ENCODE measurements around the gene TMEM233. TPM values are rescaled to one million over a fixed set of nuclear protein-coding genes. Genes with fewer than 3 reads are reported as not detected.

The TMEM233 gene
- polyA plus RNA-seq, 1 donor from 2014 or later, result not detected

- no peak overlapping the region for H3K9ac ChIP-seq (ENCODE audit: low read length)
- H3F3A ChIP-seq (ENCODE audit: insufficient read depth, low read length, poor library complexity, severe bottlenecking), result no peaks in the 10 kb centered on the region
- TF ChIP-seq EZH2 (IDR thresholded peaks at IDR 0.05; ENCODE audit: borderline replicate concordance, insufficient read depth, low read length, poor library complexity, severe bottlenecking) (no peak), TAF1 (IDR thresholded peaks at IDR 0.05; ENCODE audit: low read depth) (no peak), RAD21 (conservative IDR thresholded peaks at IDR 0.05) (no peak), CTCF (IDR thresholded peaks at IDR 0.05; ENCODE audit: poor library complexity, severe bottlenecking) (no peak), MXI1 (conservative IDR thresholded peaks at IDR 0.05; ENCODE audit: poor library complexity, severe bottlenecking) (no peak)
- H3K79me2 ChIP-seq (replicated peaks; ENCODE audit: insufficient read depth, low read length), result peaks cover 11% of the 10 kb centered on the region
- no peaks in the 10 kb centered on the region for H3K9me3 ChIP-seq (ENCODE audit: low read length)
- no peak overlapping the region for H3K4me3 ChIP-seq (ENCODE audit: low read length)
- no peak overlapping the region for H3K4me2 ChIP-seq (ENCODE audit: low read length)
- H3K27me3 ChIP-seq (ENCODE audit: insufficient read depth, low read depth, low read length), result no peaks in the 10 kb centered on the region
- H2AFZ ChIP-seq (ENCODE audit: low read depth, low read length), result no peak overlapping the region
- H3K36me3 ChIP-seq (ENCODE audit: insufficient read depth, low read length), result no peaks in the 10 kb centered on the region
- H4K20me1 ChIP-seq (ENCODE audit: insufficient read depth), result no peaks in the 10 kb centered on the region
- no peaks in the 10 kb centered on the region for H3K9me2 ChIP-seq (ENCODE audit: insufficient read depth, low read length)
- H3K27ac ChIP-seq (ENCODE audit: low read length), result no peak overlapping the region
Observed at GRCh38 chr12:119671070-119671469, 77.5 kb downstream of the TMEM233 start.

GRCh38 chr12:119672194-119672593 lies 78.6 kb downstream of the TMEM233 start:
- H4K20me1 ChIP-seq (ENCODE audit: insufficient read depth), result no peaks in the 10 kb centered on the region
- no peaks in the 10 kb centered on the region for H3F3A ChIP-seq (ENCODE audit: insufficient read depth, low read length, poor library complexity, severe bottlenecking)
- H3K4me2 ChIP-seq (ENCODE audit: low read length), result no peak overlapping the region
- no peak overlapping the region for H3K27ac ChIP-seq (ENCODE audit: low read length)
- H3K79me2 ChIP-seq (replicated peaks; ENCODE audit: insufficient read depth, low read length), result peaks cover 11% of the 10 kb centered on the region
- no peak for TF ChIP-seq CTCF (IDR thresholded peaks at IDR 0.05; ENCODE audit: poor library complexity, severe bottlenecking)
- H3K27me3 ChIP-seq (ENCODE audit: insufficient read depth, low read depth, low read length), result no peaks in the 10 kb centered on the region
- H3K9me3 ChIP-seq (ENCODE audit: low read length), result no peaks in the 10 kb centered on the region
- no peak overlapping the region for H3K9ac ChIP-seq (ENCODE audit: low read length)
- H3K9me2 ChIP-seq (ENCODE audit: insufficient read depth, low read length), result no peaks in the 10 kb centered on the region
- no peak overlapping the region for H3K4me3 ChIP-seq (ENCODE audit: low read length)
- H3K36me3 ChIP-seq (ENCODE audit: insufficient read depth, low read length), result no peaks in the 10 kb centered on the region
- no peak overlapping the region for H2AFZ ChIP-seq (ENCODE audit: low read depth, low read length)

- Histone ChIP-seq H3K79me2 (replicated peaks; ENCODE audit: insufficient read depth, low read length) (peaks cover 9% of the 10 kb centered on the region), H3K9me2 (ENCODE audit: insufficient read depth, low read length) (no peaks in the 10 kb centered on the region), H3F3A (ENCODE audit: insufficient read depth, low read length, poor library complexity, severe bottlenecking) (no peaks in the 10 kb centered on the region), H3K27ac (ENCODE audit: low read length) (no peak overlapping the region), H3K9ac (ENCODE audit: low read length) (no peak overlapping the region), H3K27me3 (ENCODE audit: insufficient read depth, low read depth, low read length) (no peaks in the 10 kb centered on the region), H3K36me3 (ENCODE audit: insufficient read depth, low read length) (no peaks in the 10 kb centered on the region), H3K4me2 (ENCODE audit: low read length) (no peak overlapping the region), H3K4me3 (ENCODE audit: low read length) (no peak overlapping the region), H4K20me1 (ENCODE audit: insufficient read depth) (no peaks in the 10 kb centered on the region), H3K9me3 (ENCODE audit: low read length) (no peaks in the 10 kb centered on the region), H2AFZ (ENCODE audit: low read depth, low read length) (no peak overlapping the region)
- no peak for TF ChIP-seq RAD21 (conservative IDR thresholded peaks at IDR 0.05)
- TF ChIP-seq CTCF (IDR thresholded peaks at IDR 0.05; ENCODE audit: poor library complexity, severe bottlenecking), result no peak
- no peak for TF ChIP-seq SMC3 (conservative IDR thresholded peaks at IDR 0.05; ENCODE audit: poor library complexity)
- no peak for TF ChIP-seq EZH2 (IDR thresholded peaks at IDR 0.05; ENCODE audit: borderline replicate concordance, insufficient read depth, low read length, poor library complexity, severe bottlenecking)
- TF ChIP-seq REST (IDR thresholded peaks at IDR 0.05; ENCODE audit: borderline replicate concordance), result no peak
- no peak for TF ChIP-seq MXI1 (conservative IDR thresholded peaks at IDR 0.05; ENCODE audit: poor library complexity, severe bottlenecking)
- TF ChIP-seq POLR2AphosphoS5 (IDR thresholded peaks at IDR 0.05), result no peak
- no peak for TF ChIP-seq TAF1 (IDR thresholded peaks at IDR 0.05; ENCODE audit: low read depth)
- no peak for TF ChIP-seq EP300 (conservative IDR thresholded peaks at IDR 0.05; ENCODE audit: poor library complexity, severe bottlenecking)
Observed at GRCh38 chr12:119673634-119674033, 80.1 kb downstream of the TMEM233 start.
